A549 treated with RU486 at 1 μM for 4 hours (cell line): Measurements from ENCODE around the gene PRAMEF13. TPM values are rescaled to one million over a fixed set of nuclear protein-coding genes. Genes with fewer than 3 reads are reported as not detected.

Source experiments
- total RNA-seq: library from RNA; stranded (reverse); fragments of 200-300 nt; extraction: Qiagen RNA extraction; gene quantifications from 5 replicates; pipeline ENCODE4 v1.2.3, GENCODE V29; 2022; ENCODE audit warnings: low read depth

Gene PRAMEF13
- not detected in 5 replicates for total RNA-seq

GRCh38 chr1:13201309-13201708 lies at the start of gene PRAMEF13:
TSS of gene PRAMEF13 (minus strand) at chr1:13201409. CDS start at chr1:13199589, 1,820 bp downstream.

DNA sequence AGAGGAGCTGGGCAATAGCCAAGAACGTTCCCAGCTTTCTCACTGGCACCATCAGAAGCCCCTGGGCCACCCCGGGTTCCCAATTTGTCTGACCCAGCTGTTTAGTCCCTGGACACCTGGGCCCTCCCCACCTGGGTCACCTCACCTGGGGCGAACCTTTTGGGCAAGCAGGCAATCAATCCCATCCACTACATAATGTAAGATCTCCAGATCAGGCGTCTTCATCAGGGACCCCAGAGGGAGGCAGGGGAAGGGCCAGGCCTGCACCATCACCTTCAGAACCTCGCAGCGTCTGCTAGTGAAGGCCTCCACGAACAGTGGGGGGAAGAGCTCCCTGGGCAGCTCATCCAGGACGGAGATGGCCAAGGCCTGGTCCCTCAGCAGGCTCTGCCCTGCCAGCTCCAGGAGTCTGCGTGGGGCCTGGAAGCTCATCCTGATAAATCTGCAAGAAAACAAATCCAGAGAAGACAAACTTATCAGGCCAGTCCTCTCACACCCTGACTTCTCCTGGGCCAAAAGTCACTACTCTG lies 24.5 kb upstream of the PRAMEF13 start, which contains the start of gene PRAMEF18:
Gene PRAMEF18, minus strand, starts transcription at position 480 of the 530 bp plus-strand sequence. Its CDS starts 48 bp downstream, at position 432.

GRCh38 chr1:13171548-13171947 lies 29.7 kb downstream of the PRAMEF13 start, which contains the start of gene PRAMEF9:
TSS of gene PRAMEF9 (plus strand) at chr1:13171848. CDS start at chr1:13175281, 3,433 bp downstream.

DNA sequence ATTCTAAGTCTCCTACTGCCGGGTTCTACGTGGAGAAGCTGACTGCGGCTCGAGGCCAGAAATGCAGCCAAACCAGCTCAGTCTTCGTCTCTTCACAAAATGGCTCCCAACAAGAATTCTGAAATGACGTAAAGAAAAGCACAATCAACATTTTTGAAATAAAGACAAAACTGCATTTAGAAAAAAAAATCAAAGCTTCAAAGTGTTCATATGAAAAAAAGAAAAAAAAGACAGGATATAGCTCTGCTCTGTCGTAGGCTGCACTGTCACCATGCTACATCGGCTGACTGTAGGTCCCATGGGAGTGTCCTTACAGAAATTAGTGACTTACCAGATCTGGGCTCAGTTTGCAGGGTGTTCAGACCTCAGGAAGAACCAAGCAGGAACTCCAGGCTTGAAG lies 35.7 kb downstream of the PRAMEF13 start, which contains the start of gene HNRNPCL4:
Gene HNRNPCL4, minus strand, starts transcription at position 101 of the 400 bp plus-strand sequence. CDS start 164 bp downstream, outside the sequence.

DNA sequence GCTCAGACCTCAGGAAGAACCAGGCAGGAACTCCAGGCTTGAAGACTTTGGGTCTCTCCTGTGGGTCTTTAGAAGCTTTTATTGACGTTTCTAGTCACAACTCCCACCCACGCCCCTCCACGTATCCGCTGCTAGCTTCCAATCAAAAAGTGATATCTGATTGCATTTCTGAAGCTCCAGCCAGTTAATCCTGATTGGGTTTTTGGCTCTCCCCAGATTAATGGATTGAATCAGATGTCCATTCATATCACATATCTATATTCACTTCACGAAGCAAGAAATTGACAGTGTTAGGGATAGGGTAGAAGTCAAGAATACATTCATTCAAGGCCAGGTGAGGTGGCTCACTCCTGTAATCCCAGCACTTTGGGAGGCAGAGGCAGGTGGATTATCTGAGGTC lies 45.3 kb downstream of the PRAMEF13 start, which contains the start of gene PRAMEF26:
Gene PRAMEF26, minus strand, starts transcription at position 101 of the 400 bp plus-strand sequence. CDS start 2,914 bp downstream, outside the sequence.

Other genes with a start within 250 kb of the PRAMEF13 start
- gene PRAMEF27, start 144.8 kb downstream of the PRAMEF13 start, total RNA-seq, result not detected in 5 replicates
- gene HNRNPCL3, start 140.6 kb downstream of the PRAMEF13 start, total RNA-seq, result not detected in 5 replicates
- gene PRAMEF25, start 130.6 kb downstream of the PRAMEF13 start, total RNA-seq, result not detected in 5 replicates
- not detected in 5 replicates for gene HNRNPCL2, start 84.6 kb downstream of the PRAMEF13 start, total RNA-seq
- not detected in 5 replicates for gene PRAMEF26, start 45.4 kb downstream of the PRAMEF13 start, total RNA-seq
- not detected in 5 replicates for gene HNRNPCL4, start 35.8 kb downstream of the PRAMEF13 start, total RNA-seq
- gene PRAMEF9, start 29.6 kb downstream of the PRAMEF13 start, total RNA-seq, result not detected in 5 replicates
- not detected in 5 replicates for gene PRAMEF18, start 24.7 kb upstream of the PRAMEF13 start, total RNA-seq
- not detected in 5 replicates for gene PRAMEF5, start 52.8 kb upstream of the PRAMEF13 start, total RNA-seq
- not detected in 5 replicates for gene PRAMEF8, start 83.7 kb upstream of the PRAMEF13 start, total RNA-seq
- not detected in 5 replicates for gene PRAMEF33, start 102.1 kb upstream of the PRAMEF13 start, total RNA-seq
- gene PRAMEF15, start 114.2 kb upstream of the PRAMEF13 start, total RNA-seq, result not detected in 5 replicates
- gene PRAMEF14, start 145.7 kb upstream of the PRAMEF13 start, total RNA-seq, result not detected in 5 replicates
- gene PRAMEF19, start 170.5 kb upstream of the PRAMEF13 start, total RNA-seq, result not detected in 5 replicates
- not detected in 5 replicates for gene PRAMEF17, start 188.2 kb upstream of the PRAMEF13 start, total RNA-seq
- not detected in 5 replicates for gene PRAMEF20, start 209.0 kb upstream of the PRAMEF13 start, total RNA-seq